HepG2 (cell line): Measurements from ENCODE around the gene PP2D1. TPM values are rescaled to one million over a fixed set of nuclear protein-coding genes. Genes with fewer than 3 reads are reported as not detected.

Experiments used
- ATAC-seq: fragments of 200-7000 bp; cut with Tn5 transposase; 3 replicates; pipeline ENCODE4 v1.9.1; 2020; ENCODE audit warnings: mild to moderate bottlenecking, moderate library complexity
- BruUV-seq: library from RNA; stranded (reverse); fragments of 400-500 nt; replicated peaks from 2 replicates; lab custom pipeline; 2021; lab: Mats Ljungman, UMichigan
- CTCF ChIA-PET: fragments of 300-600 bp; formaldehyde crosslinking; extraction: SDS; loops from one replicate; lab custom pipeline; 2021; ENCODE audit warnings: low total read pairs, inconsistent platforms, low intra/inter-chr PET ratio; lab: Yijun Ruan, JAX
- POLR2A ChIA-PET: fragments of 350-600 bp; sonication (Branson Sonifier 250); formaldehyde crosslinking; loops from one replicate; lab custom pipeline; 2020; ENCODE audit warnings: antibody characterized with exemption, inconsistent platforms; lab: Yijun Ruan, JAX
- DNase-seq: peaks from one replicate; pipeline ENCODE4 v3.0.0-alpha.2; 2015; ENCODE audit warnings: low spot score
- FAIRE-seq: peaks from 3 replicates; lab custom pipeline; 2011; peaks lifted over from hg19 to GRCh38; lab: Jason Lieb, UNC
- H2AFZ ChIP-seq: one replicate; pipeline ENCODE4 v1.6.1; 2011; ENCODE audit warnings: low read length, inconsistent platforms
- H3K27ac ChIP-seq: fragments of 300-600 bp; 3 replicates; pipeline ENCODE4 v1.8.0; 2011; ENCODE audit warnings: mixed run types, mild to moderate bottlenecking, mixed read lengths, low read length, inconsistent platforms; ENCODE audit not compliant: insufficient read depth; ENCODE audit errors: extremely low read length
- H3K27me3 ChIP-seq, 2 experiments: fragments of 200-600 bp in 1 of 2; 2 replicates in 1 of 2; 3 replicates in 1 of 2; pipeline versions ENCODE4 v1.6.0 to v1.8.0; 2011; ENCODE audit warnings: low read length in 2 of 2, mild to moderate bottlenecking in 2 of 2, moderate library complexity in 2 of 2, inconsistent platforms in 1 of 2; ENCODE audit not compliant: insufficient read depth in 2 of 2, control insufficient read depth in 1 of 2
- H3K36me3 ChIP-seq, 2 experiments: fragments of 200-600 bp in 1 of 2; replicated peaks in 1 of 2; 2 replicates in 1 of 2; 3 replicates in 1 of 2; pipeline versions ENCODE4 v1.5.1 to v1.8.0; 2011; ENCODE audit warnings: low read length in 2 of 2, inconsistent platforms in 1 of 2; ENCODE audit not compliant: insufficient read depth in 2 of 2, control insufficient read depth in 1 of 2
- H3K4me1 ChIP-seq: 2 replicates; pipeline ENCODE4 v1.5.1; 2012; ENCODE audit warnings: low read length, inconsistent platforms; ENCODE audit not compliant: insufficient read depth
- H3K4me2 ChIP-seq: 2 replicates; pipeline ENCODE4 v1.6.0; 2011; ENCODE audit warnings: low read depth, low read length, inconsistent platforms
- H3K4me3 ChIP-seq, 3 experiments: fragments of 200-600 bp in 1 of 3; sonication (generic), shearing (Covaris generic) in 1 of 3; replicated peaks in 1 of 3; 2 replicates each; pipeline ENCODE4 v1.5.1; 2011 to 2016; ENCODE audit warnings: low read length in 3 of 3, inconsistent platforms in 2 of 3, low read depth in 2 of 3, mild to moderate bottlenecking in 2 of 3, control low read depth in 1 of 3, mixed read lengths in 1 of 3; ENCODE audit not compliant: insufficient read depth in 1 of 3
- H3K79me2 ChIP-seq: one replicate; pipeline ENCODE4 v1.6.1; 2011; ENCODE audit warnings: low read length, inconsistent platforms; ENCODE audit not compliant: insufficient read depth
- H3K9ac ChIP-seq: 2 replicates; pipeline ENCODE4 v1.6.0; 2011; ENCODE audit warnings: mild to moderate bottlenecking, low read depth, low read length, inconsistent platforms; ENCODE audit not compliant: insufficient read depth
- H3K9me3 ChIP-seq: 2 replicates; pipeline ENCODE4 v1.5.1; 2012; ENCODE audit warnings: mild to moderate bottlenecking, low read length
- H4K20me1 ChIP-seq: 2 replicates; pipeline ENCODE4 v1.6.0; 2011; ENCODE audit warnings: inconsistent platforms, mild to moderate bottlenecking, low read length, moderate library complexity; ENCODE audit not compliant: insufficient read depth
- KLF16 ChIP-seq, 2 experiments: sonication (generic) in 1 of 2; formaldehyde crosslinking in 1 of 2; IDR thresholded peaks; 2 replicates each; pipeline versions ENCODE4 v1.6.1 to v1.8.0; 2016 to 2023; ENCODE audit warnings: missing genetic modification reagents in 2 of 2, missing compliant biosample characterization in 1 of 2
- POLR2A ChIP-seq, 2 experiments: IDR thresholded peaks; 2 replicates each; pipeline ENCODE4 v1.6.1; 2011; ENCODE audit warnings: low read depth in 2 of 2, low read length in 2 of 2, mild to moderate bottlenecking in 1 of 2, moderate library complexity in 1 of 2; ENCODE audit not compliant: insufficient read depth in 1 of 2
- STAT5B ChIP-seq: sonication (generic); formaldehyde crosslinking; IDR thresholded peaks from 2 replicates; pipeline ENCODE4 v1.4.0; 2020; ENCODE audit warnings: missing genetic modification reagents
- TOE1 ChIP-seq: sonication (generic); formaldehyde crosslinking; IDR thresholded peaks from 2 replicates; pipeline ENCODE4 v1.4.0; 2020; ENCODE audit warnings: mild to moderate bottlenecking, missing genetic modification reagents
- TP53 ChIP-seq: sonication (generic); formaldehyde crosslinking; conservative IDR thresholded peaks from 2 replicates; pipeline ENCODE4 v1.4.0; 2020; ENCODE audit warnings: missing genetic modification reagents
- ZNF326 ChIP-seq: sonication (generic); formaldehyde crosslinking; IDR thresholded peaks from 2 replicates; pipeline ENCODE4 v1.4.0; 2020; ENCODE audit warnings: missing genetic modification reagents, borderline replicate concordance
- ZNF460 ChIP-seq: sonication (generic); formaldehyde crosslinking; IDR thresholded peaks from 2 replicates; pipeline ENCODE4 v1.5.1; 2020; ENCODE audit warnings: missing genetic modification reagents, mild to moderate bottlenecking, borderline replicate concordance
- ZNF577 ChIP-seq: sonication (generic); formaldehyde crosslinking; IDR thresholded peaks from 2 replicates; pipeline ENCODE4 v1.4.0; 2020; ENCODE audit warnings: mild to moderate bottlenecking, low read depth, missing genetic modification reagents, borderline replicate concordance
- ZNF841 ChIP-seq: sonication (generic); formaldehyde crosslinking; IDR thresholded peaks from 2 replicates; pipeline ENCODE4 v1.8.1; 2023; ENCODE audit warnings: missing genetic modification reagents, borderline replicate concordance
- WGBS: methylation state at CpG from one replicate; pipeline ENCODE4 v1.1.6; 2017; ENCODE audit warnings: low lambda C conversion rate; 5-methylcytosine and 5-hydroxymethylcytosine counted together
- in situ Hi-C: cut with HindIII; loops from 2 replicates; pipeline ENCODE4 v1.10.0; 2017; ENCODE audit warnings: low pct_unique_long_range_greater_than_20kb; ENCODE audit not compliant: extremely low pct_ligation_motif_present
- intact Hi-C: fragments of 100-400 bp; cut with micrococcal nuclease; formaldehyde crosslinking; loops from one replicate; pipeline ENCODE4 v1.10.0; 2022; ENCODE audit not compliant: unreplicated experiment
- polyA plus RNA-seq, 8 experiments: library from polyadenylated mRNA; depleted of rRNA in 3 of 8; stranded (reverse) in 7 of 8; unstranded in 1 of 8; fragments of >200 nt; fragmentation: Illumina TruSeq in 4 of 8; extraction: Trizol in 4 of 8; gene quantifications; 2 replicates each; pipeline versions ENCODE4 v1.2.1 to v1.2.3, GENCODE V29; 2011 to 2016; ENCODE audit warnings: low read depth in 4 of 8, missing spikeins in 1 of 8, mixed read lengths in 1 of 8; ENCODE audit not compliant: insufficient read depth in 1 of 8
- total RNA-seq, 5 experiments: library from RNA; depleted of rRNA; stranded (reverse); fragments of >200 nt; fragmentation: Illumina TruSeq; extraction: Trizol; gene quantifications; 2 replicates each; pipeline ENCODE4 v1.2.3, GENCODE V29; 2016; ENCODE audit warnings: low read depth in 1 of 5
- TF ChIP-seq, protein P1 (sequence below): sonication (generic); formaldehyde crosslinking; IDR thresholded peaks from 2 replicates; pipeline ENCODE4 v1.4.0; 2020; ENCODE audit warnings: missing genetic modification reagents, borderline replicate concordance
- TF ChIP-seq, protein P2 (sequence below): sonication (generic); formaldehyde crosslinking; IDR thresholded peaks from 2 replicates; pipeline ENCODE4 v1.4.0; 2020; ENCODE audit warnings: missing genetic modification reagents, borderline replicate concordance

Gene PP2D1
- total and polyA plus RNA-seq, 2 of the 13 experiments (the other 11 are each of a cell fraction or from before 2014, with no cell fraction given): not detected

GRCh38 chr3:20008646-20009045 lies 3.4 kb downstream of the PP2D1 start:
- ATAC-seq (no peak), DNase-seq (no peak), FAIRE-seq (no peak)
- H3K36me3 ChIP-seq: no peaks in the 10 kb centered on the region
- ChIA-PET POLR2A (no interaction called here), CTCF (no interaction called here)
- no peaks in the 10 kb centered on the region for H4K20me1 ChIP-seq
- BruUV-seq: no TSS peak
- WGBS: 58% methylated on average over 2 of the region's 2 CpGs
- no peaks in the 10 kb centered on the region for H3K9me3 ChIP-seq
- intact Hi-C loops: no loop called here
- no peak overlapping the region for H3K9ac ChIP-seq
- no peak overlapping the region for H3K27ac ChIP-seq
- no peak overlapping the region for H3K4me3 ChIP-seq
- in situ Hi-C loops: no loop called here
- H3K27me3 ChIP-seq: no peaks in the 10 kb centered on the region
- no peak overlapping the region for H2AFZ ChIP-seq
- no peaks in the 10 kb centered on the region for H3K4me1 ChIP-seq
- TF ChIP-seq TOE1 (CRISPR knock-in tag): no peak
- TF ChIP-seq ZNF460: no peak
- no peak for TF ChIP-seq ZNF841 (CRISPR knock-in tag)
- TF ChIP-seq KLF16 (CRISPR knock-in tag; IDR thresholded peaks at IDR 0.05): no peak
- TF ChIP-seq TP53 (CRISPR knock-in tag): no peak
- TF ChIP-seq, protein P1, sequence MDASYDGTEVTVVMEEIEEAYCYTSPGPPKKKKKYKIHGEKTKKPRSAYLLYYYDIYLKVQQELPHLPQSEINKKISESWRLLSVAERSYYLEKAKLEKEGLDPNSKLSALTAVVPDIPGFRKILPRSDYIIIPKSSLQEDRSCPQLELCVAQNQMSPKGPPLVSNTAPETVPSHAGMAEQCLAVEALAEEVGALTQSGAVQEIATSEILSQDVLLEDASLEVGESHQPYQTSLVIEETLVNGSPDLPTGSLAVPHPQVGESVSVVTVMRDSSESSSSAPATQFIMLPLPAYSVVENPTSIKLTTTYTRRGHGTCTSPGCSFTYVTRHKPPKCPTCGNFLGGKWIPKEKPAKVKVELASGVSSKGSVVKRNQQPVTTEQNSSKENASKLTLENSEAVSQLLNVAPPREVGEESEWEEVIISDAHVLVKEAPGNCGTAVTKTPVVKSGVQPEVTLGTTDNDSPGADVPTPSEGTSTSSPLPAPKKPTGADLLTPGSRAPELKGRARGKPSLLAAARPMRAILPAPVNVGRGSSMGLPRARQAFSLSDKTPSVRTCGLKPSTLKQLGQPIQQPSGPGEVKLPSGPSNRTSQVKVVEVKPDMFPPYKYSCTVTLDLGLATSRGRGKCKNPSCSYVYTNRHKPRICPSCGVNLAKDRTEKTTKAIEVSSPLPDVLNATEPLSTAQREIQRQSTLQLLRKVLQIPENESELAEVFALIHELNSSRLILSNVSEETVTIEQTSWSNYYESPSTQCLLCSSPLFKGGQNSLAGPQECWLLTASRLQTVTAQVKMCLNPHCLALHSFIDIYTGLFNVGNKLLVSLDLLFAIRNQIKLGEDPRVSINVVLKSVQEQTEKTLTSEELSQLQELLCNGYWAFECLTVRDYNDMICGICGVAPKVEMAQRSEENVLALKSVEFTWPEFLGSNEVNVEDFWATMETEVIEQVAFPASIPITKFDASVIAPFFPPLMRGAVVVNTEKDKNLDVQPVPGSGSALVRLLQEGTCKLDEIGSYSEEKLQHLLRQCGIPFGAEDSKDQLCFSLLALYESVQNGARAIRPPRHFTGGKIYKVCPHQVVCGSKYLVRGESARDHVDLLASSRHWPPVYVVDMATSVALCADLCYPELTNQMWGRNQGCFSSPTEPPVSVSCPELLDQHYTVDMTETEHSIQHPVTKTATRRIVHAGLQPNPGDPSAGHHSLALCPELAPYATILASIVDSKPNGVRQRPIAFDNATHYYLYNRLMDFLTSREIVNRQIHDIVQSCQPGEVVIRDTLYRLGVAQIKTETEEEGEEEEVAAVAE (CRISPR knock-in tag): no peak
- TF ChIP-seq ZNF577 (CRISPR knock-in tag): no peak
- no peak for TF ChIP-seq STAT5B (CRISPR knock-in tag)
- TF ChIP-seq POLR2A (IDR thresholded peaks at IDR 0.05; ENCODE audit: insufficient read depth in 1 of 2, low read depth in 2 of 2, low read length in 2 of 2): no peak
- TF ChIP-seq, protein P2, sequence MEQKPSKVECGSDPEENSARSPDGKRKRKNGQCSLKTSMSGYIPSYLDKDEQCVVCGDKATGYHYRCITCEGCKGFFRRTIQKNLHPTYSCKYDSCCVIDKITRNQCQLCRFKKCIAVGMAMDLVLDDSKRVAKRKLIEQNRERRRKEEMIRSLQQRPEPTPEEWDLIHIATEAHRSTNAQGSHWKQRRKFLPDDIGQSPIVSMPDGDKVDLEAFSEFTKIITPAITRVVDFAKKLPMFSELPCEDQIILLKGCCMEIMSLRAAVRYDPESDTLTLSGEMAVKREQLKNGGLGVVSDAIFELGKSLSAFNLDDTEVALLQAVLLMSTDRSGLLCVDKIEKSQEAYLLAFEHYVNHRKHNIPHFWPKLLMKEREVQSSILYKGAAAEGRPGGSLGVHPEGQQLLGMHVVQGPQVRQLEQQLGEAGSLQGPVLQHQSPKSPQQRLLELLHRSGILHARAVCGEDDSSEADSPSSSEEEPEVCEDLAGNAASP (CRISPR knock-in tag): no peak
- no peak for TF ChIP-seq ZNF326 (CRISPR knock-in tag)
- TF ChIP-seq, all 625 proteins: peak for 0
- Histone ChIP-seq H3K4me2 (no peak overlapping the region), H3K79me2 (no peaks in the 10 kb centered on the region)
